Activated CD4-positive, alpha-beta memory T cell treated with anti-CD3 and anti-CD28 coated beads for 36 hours (primary cell): ENCODE measurements around the gene CCDC107. TPM values are rescaled to one million over a fixed set of nuclear protein-coding genes. Genes with fewer than 3 reads are reported as not detected.
"Not testable (repeated sequence)": the region's sequence is repeated elsewhere in the genome, so short reads cannot be mapped to it uniquely, and the experiment has no call there.

Experiments used
- CTCF ChIA-PET: fragments of 350-600 bp; sonication (Branson Sonifier 250); formaldehyde crosslinking; loops from one replicate; lab custom pipeline; 2021; ENCODE audit warnings: antibody characterized with exemption, inconsistent platforms; lab: Charles Lee
- POLR2A ChIA-PET: fragments of 350-600 bp; sonication (Branson Sonifier 250); formaldehyde crosslinking; loops from one replicate; lab custom pipeline; 2021; ENCODE audit warnings: antibody characterized with exemption; lab: Charles Lee
- DNase-seq: peaks from one replicate; pipeline ENCODE4 v3.0.0-alpha.2; 2020
- H3K27ac Mint-ChIP-seq: one replicate; pipeline ENCODE4 v1.8.0; 2021; ENCODE audit warnings: mixed read lengths
- H3K27me3 Mint-ChIP-seq: one replicate; pipeline ENCODE4 v1.8.0; 2021; ENCODE audit warnings: mixed read lengths
- H3K36me3 Mint-ChIP-seq: one replicate; pipeline ENCODE4 v1.8.0; 2021; ENCODE audit warnings: mixed read lengths
- H3K4me1 Mint-ChIP-seq: one replicate; pipeline ENCODE4 v1.8.0; 2021; ENCODE audit warnings: low read depth, mixed read lengths
- H3K4me3 Mint-ChIP-seq: one replicate; pipeline ENCODE4 v1.8.0; 2021; ENCODE audit warnings: mild to moderate bottlenecking, mixed read lengths
- H3K9me3 Mint-ChIP-seq: one replicate; pipeline ENCODE4 v1.8.0; 2021; ENCODE audit warnings: mixed read lengths
- intact Hi-C: fragments of 100-400 bp; cut with micrococcal nuclease; formaldehyde crosslinking; loops from one replicate; pipeline ENCODE4 v1.15.1; 2023
- total RNA-seq, 2 experiments: library from RNA; stranded (reverse); gene quantifications; one replicate each; pipeline ENCODE4 v1.2.3, GENCODE V29; 2021

Gene CCDC107, protein sequence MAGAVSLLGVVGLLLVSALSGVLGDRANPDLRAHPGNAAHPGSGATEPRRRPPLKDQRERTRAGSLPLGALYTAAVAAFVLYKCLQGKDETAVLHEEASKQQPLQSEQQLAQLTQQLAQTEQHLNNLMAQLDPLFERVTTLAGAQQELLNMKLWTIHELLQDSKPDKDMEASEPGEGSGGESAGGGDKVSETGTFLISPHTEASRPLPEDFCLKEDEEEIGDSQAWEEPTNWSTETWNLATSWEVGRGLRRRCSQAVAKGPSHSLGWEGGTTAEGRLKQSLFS
- total RNA-seq, result 10 to 100 TPM; 15.0 to 15.7 TPM

GRCh38 chr9:35658137-35658967, at the start of gene CCDC107:
TSS of gene CCDC107 (plus strand) at chr9:35658292. CDS start at chr9:35658380, 88 bp downstream.
- peaks cover 40% of the 10 kb centered on the region for H3K36me3 Mint-ChIP-seq
- intact Hi-C loops, result loop anchor here (2.0 to 5.0 kb wide), 4 partner anchors 39 to 586 kb away; partner anchors contain the start of genes HINT2, TESK1 and VCP
- H3K9me3 Mint-ChIP-seq, result peaks cover 2% of the 10 kb centered on the region
- H3K27ac Mint-ChIP-seq, result peak within 1 kb of the TSS; percentile 96
- peaks cover 2% of the 10 kb centered on the region for H3K27me3 Mint-ChIP-seq
- peak; percentile 85 for DNase-seq
- POLR2A ChIA-PET, result interaction anchor here (0.6 to 3.3 kb wide), 11 partner anchors 10 to 98 kb away, joined by 3 to 43 read pairs (median 3); partner anchors contain the start of genes CREB3 and TLN1
- peaks cover 68% of the 10 kb centered on the region for H3K4me1 Mint-ChIP-seq
- CTCF ChIA-PET, result interaction anchor here (0.6 to 12.1 kb wide), 28 partner anchors 9 to 223 kb away, joined by 3 to 101 read pairs (median 4); partner anchors contain the start of genes CA9, CD72, CREB3 and GBA2
- peak within 1 kb of the TSS; percentile 86 for H3K4me3 Mint-ChIP-seq

DNA sequence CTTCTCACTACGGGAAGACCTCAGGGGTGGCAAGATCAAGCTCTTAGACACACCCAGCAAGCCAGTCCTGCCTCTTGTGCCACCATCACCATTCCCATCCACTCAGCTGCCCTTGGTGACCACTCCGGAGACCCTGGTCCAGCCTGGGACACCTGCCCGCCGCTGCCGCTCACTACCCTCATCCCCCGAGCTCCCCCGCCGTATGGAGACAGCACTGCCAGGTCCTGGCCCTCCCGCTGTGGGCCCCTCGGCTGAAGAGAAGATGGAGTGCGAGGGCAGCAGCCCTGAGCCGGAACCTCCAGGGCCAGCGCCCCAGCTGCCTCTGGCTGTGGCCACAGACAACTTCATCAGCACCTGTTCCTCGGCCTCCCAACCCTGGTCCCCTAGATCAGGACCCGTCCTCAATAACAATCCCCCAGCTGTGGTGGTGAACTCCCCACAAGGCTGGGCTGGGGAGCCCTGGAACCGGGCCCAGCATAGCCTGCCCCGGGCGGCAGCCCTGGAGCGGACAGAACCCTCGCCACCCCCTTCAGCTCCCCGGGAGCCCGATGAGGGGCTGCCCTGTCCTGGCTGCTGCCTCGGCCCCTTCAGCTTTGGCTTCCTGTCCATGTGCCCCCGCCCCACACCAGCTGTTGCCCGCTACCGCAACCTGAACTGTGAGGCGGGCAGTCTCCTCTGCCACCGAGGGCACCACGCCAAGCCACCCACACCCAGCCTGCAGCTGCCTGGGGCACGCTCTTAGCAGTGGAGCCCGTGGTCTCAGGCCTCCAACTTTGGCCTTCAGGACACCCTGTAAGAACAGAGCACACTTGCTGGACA, 48.9 kb upstream of the CCDC107 start:
- Mint-ChIP-seq H3K4me1 (peaks cover 17% of the 10 kb centered on the region), H3K27me3 (no peaks in the 10 kb centered on the region), H3K9me3 (no peaks in the 10 kb centered on the region), H3K4me3 (no peak overlapping the region), H3K27ac (no peak overlapping the region), H3K36me3 (peaks cover 8% of the 10 kb centered on the region)
- ChIA-PET POLR2A (interaction anchor here (1.0 to 1.8 kb wide), 2 partner anchors 11 kb away, joined by 4 to 5 read pairs; no protein-coding TSS in a partner anchor), CTCF (interaction anchor here (0.9 to 1.1 kb wide), 2 partner anchors 40 to 87 kb away, joined by 3 read pairs; no protein-coding TSS in a partner anchor)
- DNase-seq, result no peak
- intact Hi-C loops, result loop anchor here (10.0 kb wide), 1 partner anchor 276 kb away; no protein-coding TSS in a partner anchor

- ChIA-PET CTCF (interaction anchor here (0.9 kb wide), 1 partner anchor 87 kb away, joined by 3 read pairs; no protein-coding TSS in a partner anchor), POLR2A (interaction anchor here (1.8 kb wide), 1 partner anchor 11 kb away, joined by 4 read pairs; no protein-coding TSS in a partner anchor)
- intact Hi-C loops, result loop anchor here (10.0 kb wide), 1 partner anchor 275 kb away; no protein-coding TSS in a partner anchor
- no peak for DNase-seq
- H3K4me1 Mint-ChIP-seq, result peaks cover 14% of the 10 kb centered on the region
- no peak overlapping the region for H3K4me3 Mint-ChIP-seq
- H3K36me3 Mint-ChIP-seq, result peaks cover 8% of the 10 kb centered on the region
- H3K27ac Mint-ChIP-seq, result no peak overlapping the region
- H3K27me3 Mint-ChIP-seq, result no peaks in the 10 kb centered on the region
- H3K9me3 Mint-ChIP-seq, result no peaks in the 10 kb centered on the region
Measured at GRCh38 chr9:35609820-35610163, 48.3 kb upstream of the CCDC107 start.

GRCh38 chr9:35611230-35611797, 46.8 kb upstream of the CCDC107 start:
- Mint-ChIP-seq H3K9me3 (no peaks in the 10 kb centered on the region), H3K36me3 (peaks cover 8% of the 10 kb centered on the region), H3K27me3 (no peaks in the 10 kb centered on the region), H3K4me1 (peaks cover 12% of the 10 kb centered on the region), H3K4me3 (no peak overlapping the region), H3K27ac (no peak overlapping the region)
- peak; percentile 69 for DNase-seq
- intact Hi-C loops, result no loop called here
- ChIA-PET CTCF (interaction anchor here (0.5 to 3.9 kb wide), 47 partner anchors 9 to 329 kb away, joined by 3 to 32 read pairs (median 4); partner anchors contain the start of genes ARHGEF39, CCDC107, CREB3 and RMRP), POLR2A (interaction anchor here (0.6 to 1.8 kb wide), 3 partner anchors 9 to 323 kb away, joined by 3 to 4 read pairs (median 4); no protein-coding TSS in a partner anchor)

DNA sequence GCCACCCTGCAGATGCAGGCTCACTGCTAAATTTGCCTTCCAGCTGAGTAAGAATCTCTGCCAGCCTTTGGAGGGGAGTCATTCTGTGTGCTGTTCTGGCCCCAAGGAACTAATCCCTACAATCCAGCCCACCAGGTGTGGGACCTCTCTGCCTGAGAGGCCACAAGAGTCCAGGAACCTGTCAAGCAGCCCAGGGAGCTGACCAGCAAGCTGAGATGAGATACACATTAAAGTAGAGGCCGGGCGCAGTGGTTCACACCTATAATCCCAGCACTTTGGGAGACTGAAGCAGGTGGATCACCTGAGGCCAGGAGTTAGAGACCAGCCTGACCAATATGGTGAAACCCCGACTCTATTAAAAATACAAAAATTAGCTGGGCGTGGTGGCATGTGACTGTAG, 46.0 kb upstream of the CCDC107 start:
- intact Hi-C loops, H3K4me3 Mint-ChIP-seq, H3K27ac Mint-ChIP-seq, H3K27me3 Mint-ChIP-seq, H3K9me3 Mint-ChIP-seq, DNase-seq, H3K36me3 Mint-ChIP-seq: not testable (repeated sequence)
- POLR2A ChIA-PET, result interaction anchor here (0.6 to 1.3 kb wide), 3 partner anchors 49 to 170 kb away, joined by 3 to 4 read pairs (median 3); partner anchors contain the start of gene TLN1
- H3K4me1 Mint-ChIP-seq, result peaks cover 12% of the 10 kb centered on the region
- CTCF ChIA-PET, result interaction anchor here (0.7 to 3.9 kb wide), 29 partner anchors 8 to 213 kb away, joined by 3 to 32 read pairs (median 6); partner anchors contain the start of genes ARHGEF39, CCDC107, CREB3 and RMRP

- Mint-ChIP-seq H3K27ac (no peak overlapping the region), H3K4me1 (peaks cover 17% of the 10 kb centered on the region), H3K4me3 (no peak overlapping the region), H3K9me3 (no peaks in the 10 kb centered on the region), H3K36me3 (peaks cover 3% of the 10 kb centered on the region), H3K27me3 (no peaks in the 10 kb centered on the region)
- intact Hi-C loops, result no loop called here
- CTCF ChIA-PET, result interaction anchor here (1.6 to 3.9 kb wide), 7 partner anchors 16 to 123 kb away, joined by 3 to 30 read pairs (median 18); partner anchors contain the start of genes ARHGEF39, CCDC107 and RMRP
- POLR2A ChIA-PET, result interaction anchor here (0.6 to 1.1 kb wide), 2 partner anchors 119 to 170 kb away, joined by 3 read pairs; partner anchors contain the start of gene TLN1
- no peak for DNase-seq
Measured at GRCh38 chr9:35612843-35613242, 45.2 kb upstream of the CCDC107 start.

- Mint-ChIP-seq H3K27ac (no peak overlapping the region), H3K9me3 (no peaks in the 10 kb centered on the region), H3K4me1 (peaks cover 40% of the 10 kb centered on the region), H3K4me3 (peak overlapping the region; percentile 77), H3K27me3 (no peaks in the 10 kb centered on the region), H3K36me3 (no peaks in the 10 kb centered on the region)
- CTCF ChIA-PET, result interaction anchor here (0.8 to 3.3 kb wide), 12 partner anchors 10 to 128 kb away, joined by 3 to 24 read pairs (median 5); partner anchors contain the start of genes CCDC107, RMRP and TLN1
- intact Hi-C loops, result no loop called here
- DNase-seq, result no peak
- POLR2A ChIA-PET, result interaction anchor here (1.0 to 2.1 kb wide), 3 partner anchors 11 to 115 kb away, joined by 3 to 7 read pairs (median 5); partner anchors contain the start of gene TESK1
Measured at GRCh38 chr9:35615981-35616680, 42.0 kb upstream of the CCDC107 start.

DNA sequence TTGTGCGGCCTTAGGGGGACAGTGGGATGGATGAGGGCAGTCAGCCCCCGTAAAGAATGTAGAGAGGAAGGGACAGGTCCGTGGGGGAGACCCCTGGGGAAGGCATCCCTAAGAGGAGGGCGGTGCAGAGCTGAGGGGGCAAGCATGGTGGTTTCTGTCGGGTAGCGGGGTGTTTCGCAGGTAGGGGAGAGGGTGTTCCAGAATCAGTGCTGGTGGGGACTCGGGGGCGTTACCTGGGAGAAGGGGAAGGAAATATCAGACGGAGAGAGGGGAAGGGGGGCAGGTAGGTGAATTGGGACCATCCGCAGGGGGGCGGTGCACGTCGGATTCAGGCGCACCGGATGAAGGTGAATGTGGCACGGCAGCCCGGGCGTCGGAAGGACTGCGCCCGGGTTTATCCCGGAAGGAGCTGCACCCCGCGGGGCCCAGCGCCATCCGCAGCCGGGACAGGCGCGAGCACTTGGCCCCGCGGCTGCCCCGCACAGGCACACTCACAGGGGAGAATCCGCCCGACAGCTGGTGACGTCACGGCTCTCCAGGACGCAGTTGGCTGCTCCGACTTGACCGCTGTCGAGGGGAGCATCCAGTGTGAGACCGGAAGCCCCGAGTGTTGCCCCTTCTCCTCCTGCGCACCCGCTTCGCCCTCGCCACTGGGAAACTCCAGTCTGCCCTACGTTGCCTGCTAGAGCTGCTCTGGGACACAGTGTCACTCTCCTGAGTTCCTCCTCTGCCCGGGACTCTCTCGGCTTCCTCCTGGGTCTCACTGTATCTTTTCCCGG, 41.2 kb upstream of the CCDC107 start:
- ChIA-PET CTCF (interaction anchor here (0.6 to 3.3 kb wide), 12 partner anchors 9 to 119 kb away, joined by 3 to 24 read pairs (median 4); partner anchors contain the start of genes CREB3 and TLN1), POLR2A (interaction anchor here (1.0 to 2.1 kb wide), 3 partner anchors 12 to 114 kb away, joined by 3 to 7 read pairs (median 5); partner anchors contain the start of gene TESK1)
- H3K36me3 Mint-ChIP-seq, result no peaks in the 10 kb centered on the region
- H3K27me3 Mint-ChIP-seq, result no peaks in the 10 kb centered on the region
- peak; percentile 80 for DNase-seq
- H3K27ac Mint-ChIP-seq, result peak overlapping the region; percentile 79
- peak overlapping the region; percentile 77 for H3K4me3 Mint-ChIP-seq
- intact Hi-C loops, result loop anchor here (1.0 kb wide), 1 partner anchor 29 kb away; no protein-coding TSS in a partner anchor
- H3K4me1 Mint-ChIP-seq, result peaks cover 37% of the 10 kb centered on the region
- no peaks in the 10 kb centered on the region for H3K9me3 Mint-ChIP-seq

- DNase-seq, result no peak
- peaks cover 37% of the 10 kb centered on the region for H3K4me1 Mint-ChIP-seq
- CTCF ChIA-PET, result interaction anchor here (0.6 to 3.3 kb wide), 14 partner anchors 10 to 118 kb away, joined by 3 to 24 read pairs (median 4); partner anchors contain the start of genes CREB3 and TLN1
Measured at GRCh38 chr9:35617548-35617947, 40.5 kb upstream of the CCDC107 start.

More at GRCh38 chr9:35617548-35617947, 40.5 kb upstream of the CCDC107 start:
- no peaks in the 10 kb centered on the region for H3K36me3 Mint-ChIP-seq
- intact Hi-C loops, result loop anchor here (1.0 kb wide), 1 partner anchor 29 kb away; no protein-coding TSS in a partner anchor
- POLR2A ChIA-PET, result interaction anchor here (1.3 to 2.1 kb wide), 2 partner anchors 13 to 32 kb away, joined by 5 to 7 read pairs; partner anchors contain the start of gene TESK1
- peak overlapping the region; percentile 77 for H3K4me3 Mint-ChIP-seq
- H3K27me3 Mint-ChIP-seq, result no peaks in the 10 kb centered on the region
- peak overlapping the region; percentile 79 for H3K27ac Mint-ChIP-seq
- H3K9me3 Mint-ChIP-seq, result no peaks in the 10 kb centered on the region
